Bronchial epithelial cell (primary cell): ENCODE results near the gene CREB1. TPM values are rescaled to one million over a fixed set of nuclear protein-coding genes. Genes with fewer than 3 reads are reported as not detected.

Experiments
- DNase-seq: peaks from one replicate; pipeline ENCODE4 v3.0.0-alpha.2; 2010; ENCODE audit warnings: low read depth
- FAIRE-seq: peaks from 2 replicates; lab custom pipeline; 2011; peaks lifted over from hg19 to GRCh38; lab: Jason Lieb, UNC
- H3K27me3 ChIP-seq: 2 replicates; pipeline ENCODE4 v1.5.1; 2011; ENCODE audit warnings: low read length; ENCODE audit not compliant: control insufficient read depth, insufficient read depth
- H3K36me3 ChIP-seq: 2 replicates; pipeline ENCODE4 v1.5.1; 2011; ENCODE audit warnings: low read length; ENCODE audit not compliant: control insufficient read depth, insufficient read depth
- H3K4me3 ChIP-seq: 2 replicates; pipeline ENCODE4 v1.5.1; 2011; ENCODE audit warnings: mild to moderate bottlenecking, low read depth, low read length, control low read depth
- CTCF ChIP-seq: IDR thresholded peaks from 2 replicates; pipeline ENCODE4 v1.5.1; 2011; ENCODE audit warnings: mild to moderate bottlenecking, moderate library complexity, low read length, control low read depth, inconsistent platforms; ENCODE audit not compliant: insufficient read depth, severe bottlenecking
- total RNA-seq: library from RNA; depleted of rRNA; stranded (reverse); fragments of >200 nt; gene quantifications from 2 replicates; pipeline ENCODE4 v1.2.1, GENCODE V29; 2014

CREB1 gene
- total RNA-seq, 1 donor from 2014 or later = 36.9 TPM

GRCh38 chr2:207567671-207568070 is 37.9 kb downstream of the CREB1 start:
- Histone ChIP-seq H3K27me3 (no peaks in the 10 kb centered on the region), H3K36me3 (peaks cover 6% of the 10 kb centered on the region), H3K4me3 (no peak overlapping the region)
- FAIRE-seq (no peak), DNase-seq (no peak)
- no peak for TF ChIP-seq CTCF

GRCh38 chr2:207571370-207571769 is 41.6 kb downstream of the CREB1 start:
- no peak for FAIRE-seq
- H3K36me3 ChIP-seq = peaks cover 1% of the 10 kb centered on the region
- no peak for TF ChIP-seq CTCF

GRCh38 chr2:207584952-207585351 is 55.2 kb downstream of the CREB1 start:
- DNase-seq = no peak
- TF ChIP-seq CTCF = no peak
- Histone ChIP-seq H3K27me3 (no peaks in the 10 kb centered on the region), H3K36me3 (peaks cover 6% of the 10 kb centered on the region), H3K4me3 (no peak overlapping the region)
- no peak for FAIRE-seq

More at GRCh38 chr2:207571370-207571769, 41.6 kb downstream of the CREB1 start:
- DNase-seq = no peak
- H3K4me3 ChIP-seq = no peak overlapping the region
- no peaks in the 10 kb centered on the region for H3K27me3 ChIP-seq

GRCh38 chr2:207587305-207587704 is 57.5 kb downstream of the CREB1 start:
- Histone ChIP-seq H3K4me3 (no peak overlapping the region), H3K36me3 (peaks cover 5% of the 10 kb centered on the region), H3K27me3 (no peaks in the 10 kb centered on the region)
- no peak for TF ChIP-seq CTCF
- no peak for FAIRE-seq
- no peak for DNase-seq

- Histone ChIP-seq H3K4me3 (no peak overlapping the region), H3K27me3 (no peaks in the 10 kb centered on the region), H3K36me3 (peaks cover 5% of the 10 kb centered on the region)
- DNase-seq (no peak), FAIRE-seq (no peak)
- no peak for TF ChIP-seq CTCF
Observed at GRCh38 chr2:207589143-207589542, 59.4 kb downstream of the CREB1 start.

GRCh38 chr2:207593277-207593676 is 63.5 kb downstream of the CREB1 start:
- Histone ChIP-seq H3K4me3 (no peak overlapping the region), H3K27me3 (no peaks in the 10 kb centered on the region), H3K36me3 (peaks cover 1% of the 10 kb centered on the region)
- no peak for TF ChIP-seq CTCF
- FAIRE-seq (no peak), DNase-seq (no peak)
